ENCODE measurements around the gene ADIG.

DNA sequence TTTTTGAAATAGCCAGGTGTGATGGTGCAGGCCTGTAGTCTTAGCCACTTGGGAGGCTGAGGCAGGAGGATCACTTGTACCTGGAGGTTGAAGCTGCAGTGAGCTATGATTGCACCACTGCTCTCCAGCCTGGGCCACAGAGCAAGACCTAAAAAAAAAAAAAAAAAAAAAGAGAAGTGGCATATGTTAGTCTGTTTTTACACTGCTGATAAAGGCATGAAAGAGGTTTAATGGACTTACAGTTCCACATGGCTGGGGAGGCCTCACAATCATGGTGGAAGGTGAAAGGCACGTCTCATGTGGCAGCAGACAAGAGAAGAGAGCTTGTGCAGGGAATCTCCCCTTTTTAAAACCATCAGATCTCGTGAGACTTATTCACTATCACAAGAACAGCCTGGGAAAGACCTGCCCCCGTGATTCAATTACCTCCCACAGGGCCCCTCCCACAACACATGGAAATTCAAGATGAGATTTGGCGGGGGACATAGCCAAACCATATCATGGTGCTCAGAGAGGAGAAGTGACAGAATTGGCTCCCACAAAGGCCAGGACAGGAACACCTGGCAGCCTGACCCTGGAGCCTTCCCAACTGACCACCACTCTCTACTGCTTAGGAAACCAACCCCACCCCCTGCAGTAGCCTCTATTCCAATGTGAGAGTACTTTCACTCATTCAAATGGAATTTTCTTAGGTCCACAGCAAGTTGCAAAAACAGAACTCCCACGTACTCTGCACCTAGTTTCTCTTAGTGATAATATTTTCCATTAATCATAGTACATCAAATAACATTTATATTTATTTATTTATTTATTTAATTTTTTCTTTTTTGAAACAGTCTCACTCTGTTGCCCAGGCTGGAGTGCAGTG is 50.4 kb downstream of the ADIG start:
- TF ChIP-seq, protein P1, sequence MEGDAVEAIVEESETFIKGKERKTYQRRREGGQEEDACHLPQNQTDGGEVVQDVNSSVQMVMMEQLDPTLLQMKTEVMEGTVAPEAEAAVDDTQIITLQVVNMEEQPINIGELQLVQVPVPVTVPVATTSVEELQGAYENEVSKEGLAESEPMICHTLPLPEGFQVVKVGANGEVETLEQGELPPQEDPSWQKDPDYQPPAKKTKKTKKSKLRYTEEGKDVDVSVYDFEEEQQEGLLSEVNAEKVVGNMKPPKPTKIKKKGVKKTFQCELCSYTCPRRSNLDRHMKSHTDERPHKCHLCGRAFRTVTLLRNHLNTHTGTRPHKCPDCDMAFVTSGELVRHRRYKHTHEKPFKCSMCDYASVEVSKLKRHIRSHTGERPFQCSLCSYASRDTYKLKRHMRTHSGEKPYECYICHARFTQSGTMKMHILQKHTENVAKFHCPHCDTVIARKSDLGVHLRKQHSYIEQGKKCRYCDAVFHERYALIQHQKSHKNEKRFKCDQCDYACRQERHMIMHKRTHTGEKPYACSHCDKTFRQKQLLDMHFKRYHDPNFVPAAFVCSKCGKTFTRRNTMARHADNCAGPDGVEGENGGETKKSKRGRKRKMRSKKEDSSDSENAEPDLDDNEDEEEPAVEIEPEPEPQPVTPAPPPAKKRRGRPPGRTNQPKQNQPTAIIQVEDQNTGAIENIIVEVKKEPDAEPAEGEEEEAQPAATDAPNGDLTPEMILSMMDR (conservative IDR thresholded peaks at IDR 0.05) = no peak
- TF ChIP-seq ZFX (IDR thresholded peaks at IDR 0.05) = no peak

All from C4-2B (cell line).